PC-9 (cell line): ENCODE data around the gene ELMO1. TPM values are rescaled to one million over a fixed set of nuclear protein-coding genes. Genes with fewer than 3 reads are reported as not detected.

ENCODE experiments used
- Bru-seq: library from RNA; stranded (reverse); fragments of 400-500 nt; gene quantifications from one replicate; lab custom pipeline; 2021; lab: Mats Ljungman, UMichigan
- BruChase-seq, 2 experiments: library from RNA; stranded (reverse); fragments of 400-500 nt; gene quantifications; one replicate each; lab custom pipeline; 2021; lab: Mats Ljungman, UMichigan
- BruUV-seq: library from RNA; stranded (reverse); fragments of 400-500 nt; replicated peaks from 2 replicates; lab custom pipeline; 2021; lab: Mats Ljungman, UMichigan
- CTCF ChIA-PET: fragments of 300-600 bp; sonication (Branson Sonifier 250); formaldehyde crosslinking; loops from one replicate; lab custom pipeline; 2022; ENCODE audit warnings: antibody characterized with exemption; lab: Charles Lee
- POLR2A ChIA-PET: fragments of 300-600 bp; sonication (Branson Sonifier 250); formaldehyde crosslinking; loops from one replicate; lab custom pipeline; 2022; ENCODE audit warnings: antibody characterized with exemption; ENCODE audit not compliant: unreplicated experiment; lab: Charles Lee
- DNase-seq, 2 experiments: peaks; one replicate each; pipeline versions ENCODE4 v3.0.0 to v3.0.0-alpha.2; 2015 to 2022; ENCODE audit warnings: mixed read lengths in 1 of 2
- H2AFZ ChIP-seq: fragments of 200-600 bp; sonication (generic); 2 replicates; pipeline ENCODE4 v1.8.1; 2017; ENCODE audit warnings: antibody characterized with exemption
- H3F3A ChIP-seq: fragments of 200-600 bp; sonication (generic); 2 replicates; pipeline ENCODE4 v1.8.1; 2017; ENCODE audit warnings: antibody characterized with exemption, mild to moderate bottlenecking, low read depth; ENCODE audit not compliant: insufficient read depth
- H3K27ac ChIP-seq: fragments of 200-600 bp; sonication (generic); 2 replicates; pipeline ENCODE4 v1.6.1; 2016; ENCODE audit warnings: mixed run types
- H3K27me3 ChIP-seq: fragments of 200-600 bp; sonication (generic); 2 replicates; pipeline ENCODE4 v1.6.1; 2016; ENCODE audit warnings: low read depth, mixed run types; ENCODE audit not compliant: insufficient read depth
- H3K36me3 ChIP-seq: fragments of 200-600 bp; sonication (generic); 2 replicates; pipeline ENCODE4 v1.6.1; 2016; ENCODE audit warnings: low read depth, mixed run types
- H3K4me1 ChIP-seq: fragments of 200-600 bp; sonication (generic); replicated peaks from 2 replicates; pipeline ENCODE4 v1.6.1; 2016; ENCODE audit warnings: mixed run types; ENCODE audit not compliant: insufficient read depth
- H3K4me2 ChIP-seq: fragments of 200-600 bp; sonication (generic); 2 replicates; pipeline ENCODE4 v1.6.1; 2017; ENCODE audit warnings: mixed run types
- H3K4me3 ChIP-seq: fragments of 200-600 bp; sonication (generic); 2 replicates; pipeline ENCODE4 v1.6.1; 2016; ENCODE audit warnings: mixed run types
- H3K79me2 ChIP-seq: fragments of 200-600 bp; sonication (generic); 2 replicates; pipeline ENCODE4 v1.6.1; 2017; ENCODE audit warnings: low read depth, mixed run types
- H3K9me2 ChIP-seq: fragments of 200-600 bp; sonication (generic); 2 replicates; pipeline ENCODE4 v1.8.1; 2017; ENCODE audit warnings: mild to moderate bottlenecking; ENCODE audit not compliant: insufficient read depth
- H3K9me3 ChIP-seq: fragments of 200-600 bp; sonication (generic); 2 replicates; pipeline ENCODE4 v1.8.1; 2016; ENCODE audit warnings: low read depth; ENCODE audit not compliant: insufficient read depth
- H4K20me1 ChIP-seq: fragments of 200-600 bp; sonication (generic); 2 replicates; pipeline ENCODE4 v1.8.1; 2017; ENCODE audit not compliant: insufficient read depth
- EZH2 ChIP-seq: fragments of 200-600 bp; sonication (generic); IDR thresholded peaks from 2 replicates; pipeline ENCODE4 v1.8.0; 2017; ENCODE audit warnings: antibody characterized with exemption, low read depth
- intact Hi-C: fragments of 100-400 bp; cut with micrococcal nuclease; formaldehyde crosslinking; loops from one replicate; pipeline ENCODE4 v1.10.0; 2022; ENCODE audit not compliant: unreplicated experiment
- long read RNA-seq: library from polyadenylated mRNA; stranded (forward); transcript quantifications from one replicate; pipeline ENCODE4 v2.0.0, GENCODE V29; 2022
- total RNA-seq: library from RNA; stranded (reverse); gene quantifications from 2 replicates; pipeline ENCODE4 v1.2.3, GENCODE V29; 2021
- TF ChIP-seq, protein P1 (sequence below): fragments of 200-600 bp; sonication (generic); conservative IDR thresholded peaks from 2 replicates; pipeline ENCODE4 v1.6.1; 2017; ENCODE audit warnings: mixed run types, antibody characterized with exemption, mild to moderate bottlenecking, moderate library complexity

Gene ELMO1, protein sequence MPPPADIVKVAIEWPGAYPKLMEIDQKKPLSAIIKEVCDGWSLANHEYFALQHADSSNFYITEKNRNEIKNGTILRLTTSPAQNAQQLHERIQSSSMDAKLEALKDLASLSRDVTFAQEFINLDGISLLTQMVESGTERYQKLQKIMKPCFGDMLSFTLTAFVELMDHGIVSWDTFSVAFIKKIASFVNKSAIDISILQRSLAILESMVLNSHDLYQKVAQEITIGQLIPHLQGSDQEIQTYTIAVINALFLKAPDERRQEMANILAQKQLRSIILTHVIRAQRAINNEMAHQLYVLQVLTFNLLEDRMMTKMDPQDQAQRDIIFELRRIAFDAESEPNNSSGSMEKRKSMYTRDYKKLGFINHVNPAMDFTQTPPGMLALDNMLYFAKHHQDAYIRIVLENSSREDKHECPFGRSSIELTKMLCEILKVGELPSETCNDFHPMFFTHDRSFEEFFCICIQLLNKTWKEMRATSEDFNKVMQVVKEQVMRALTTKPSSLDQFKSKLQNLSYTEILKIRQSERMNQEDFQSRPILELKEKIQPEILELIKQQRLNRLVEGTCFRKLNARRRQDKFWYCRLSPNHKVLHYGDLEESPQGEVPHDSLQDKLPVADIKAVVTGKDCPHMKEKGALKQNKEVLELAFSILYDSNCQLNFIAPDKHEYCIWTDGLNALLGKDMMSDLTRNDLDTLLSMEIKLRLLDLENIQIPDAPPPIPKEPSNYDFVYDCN
- total RNA-seq: 4.8 and 5.0 TPM in 2 replicates
- percentile 39 among the genes with signal in this experiment for Bru-seq, nascent RNA
- BruChase-seq, experiment 1, labeled RNA remaining after a 2-hour chase: percentile 22 among the genes with signal in this experiment
- percentile 24 among the genes with signal in this experiment for BruChase-seq, experiment 2, labeled RNA remaining after a 6-hour chase
- long read RNA-seq, partial matches to known transcripts: 1 of 1 reads
- long read RNA-seq, other reads (novel, unspliced or antisense): 0 of 1 reads

GRCh38 chr7:37448636-37449361, at the start of gene ELMO1:
ELMO1 (minus strand) TSS chr7:37448864; CDS start chr7:37342690, 106,174 bp downstream.
- Histone ChIP-seq H3K27me3 (peaks cover 12% of the 10 kb centered on the region; the same call in 1 of the 2 replicates), H2AFZ (no peak within 1 kb of the TSS), H3K4me2 (no peak within 1 kb of the TSS), H3K4me3 (no peak within 1 kb of the TSS), H3K9me2 (no peaks in the 10 kb centered on the region), H3K4me1 (no peaks in the 10 kb centered on the region), H3K79me2 (no peaks in the 10 kb centered on the region), H3K27ac (no peak within 1 kb of the TSS), H3K9me3 (no peaks in the 10 kb centered on the region), H3F3A (no peaks in the 10 kb centered on the region), H3K36me3 (no peaks in the 10 kb centered on the region), H4K20me1 (no peaks in the 10 kb centered on the region)
- intact Hi-C loops: no loop called here
- CTCF ChIA-PET: no interaction called here
- no peak for DNase-seq
- TF ChIP-seq EZH2: no peak
- TF ChIP-seq, protein P1, sequence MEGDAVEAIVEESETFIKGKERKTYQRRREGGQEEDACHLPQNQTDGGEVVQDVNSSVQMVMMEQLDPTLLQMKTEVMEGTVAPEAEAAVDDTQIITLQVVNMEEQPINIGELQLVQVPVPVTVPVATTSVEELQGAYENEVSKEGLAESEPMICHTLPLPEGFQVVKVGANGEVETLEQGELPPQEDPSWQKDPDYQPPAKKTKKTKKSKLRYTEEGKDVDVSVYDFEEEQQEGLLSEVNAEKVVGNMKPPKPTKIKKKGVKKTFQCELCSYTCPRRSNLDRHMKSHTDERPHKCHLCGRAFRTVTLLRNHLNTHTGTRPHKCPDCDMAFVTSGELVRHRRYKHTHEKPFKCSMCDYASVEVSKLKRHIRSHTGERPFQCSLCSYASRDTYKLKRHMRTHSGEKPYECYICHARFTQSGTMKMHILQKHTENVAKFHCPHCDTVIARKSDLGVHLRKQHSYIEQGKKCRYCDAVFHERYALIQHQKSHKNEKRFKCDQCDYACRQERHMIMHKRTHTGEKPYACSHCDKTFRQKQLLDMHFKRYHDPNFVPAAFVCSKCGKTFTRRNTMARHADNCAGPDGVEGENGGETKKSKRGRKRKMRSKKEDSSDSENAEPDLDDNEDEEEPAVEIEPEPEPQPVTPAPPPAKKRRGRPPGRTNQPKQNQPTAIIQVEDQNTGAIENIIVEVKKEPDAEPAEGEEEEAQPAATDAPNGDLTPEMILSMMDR: no peak
- no TSS peak for BruUV-seq
- POLR2A ChIA-PET: no interaction called here

DNA sequence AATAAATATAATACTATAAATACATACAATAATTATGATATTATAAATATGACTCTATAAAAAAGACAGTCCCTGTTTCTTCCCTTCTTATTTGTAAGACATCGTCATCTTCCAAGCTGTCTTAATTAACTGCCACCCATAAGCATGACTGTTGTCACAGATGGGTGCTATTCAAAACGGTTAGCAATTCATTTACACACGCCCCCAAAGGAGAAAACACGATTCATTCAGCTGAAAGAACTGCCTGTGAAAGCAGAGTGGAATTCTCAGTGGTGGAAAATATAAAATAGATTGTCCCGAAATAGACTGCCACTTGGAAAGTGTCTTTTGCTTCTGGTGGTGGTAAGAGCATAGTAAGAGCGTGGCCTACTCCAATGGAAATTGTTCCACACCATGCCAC, 48.9 kb upstream of the ELMO1 start:
- Histone ChIP-seq H3K4me2 (no peak overlapping the region), H4K20me1 (no peaks in the 10 kb centered on the region), H3K4me1 (no peaks in the 10 kb centered on the region), H3K27me3 (peaks cover 9% of the 10 kb centered on the region; the same call in 1 of the 2 replicates), H3K9me3 (no peaks in the 10 kb centered on the region), H3F3A (no peaks in the 10 kb centered on the region), H2AFZ (no peak overlapping the region), H3K36me3 (no peaks in the 10 kb centered on the region), H3K79me2 (no peaks in the 10 kb centered on the region), H3K9me2 (no peaks in the 10 kb centered on the region; the same call in 1 of the 2 replicates), H3K27ac (no peak overlapping the region), H3K4me3 (no peak overlapping the region)
- no TSS peak for BruUV-seq
- DNase-seq: no peak
- TF ChIP-seq, protein P1: no peak
- ChIA-PET CTCF (no interaction called here), POLR2A (no interaction called here)
- intact Hi-C loops: loop anchor here (5.0 kb wide), 2 partner anchors 215 to 265 kb away; no protein-coding TSS in a partner anchor
